Measurements from ENCODE around the gene ARHGAP6.

ARHGAP6 gene

GRCh38 chrX:11698702-11699101, 33.0 kb upstream of the ARHGAP6 start:
- no peak for TF ChIP-seq CTCF (IDR thresholded peaks at IDR 0.05; ENCODE audit: insufficient read depth, low read length, missing control alignments)
- no peak overlapping the region for H3K4me3 ChIP-seq (ENCODE audit: low read depth, low read length)

GRCh38 chrX:11688201-11688600, 22.5 kb upstream of the ARHGAP6 start:
- no peak for DNase-seq (ENCODE audit: low read depth, low spot score)
- no peak overlapping the region for H3K4me3 ChIP-seq (ENCODE audit: low read depth, low read length)
- no peak for TF ChIP-seq CTCF (IDR thresholded peaks at IDR 0.05; ENCODE audit: insufficient read depth, low read length, missing control alignments)
- ChIA-PET CTCF (interaction anchor here (1.3 kb wide), 1 partner anchor 23 kb away, joined by 5 read pairs; the partner anchor contains the start of gene ARHGAP6), POLR2A (no interaction called here)

More at GRCh38 chrX:11698702-11699101, 33.0 kb upstream of the ARHGAP6 start:
- ChIA-PET POLR2A (no interaction called here), CTCF (no interaction called here)
- DNase-seq (ENCODE audit: low read depth, low spot score): no peak

GRCh38 chrX:11687157-11687556, 21.4 kb upstream of the ARHGAP6 start:
- TF ChIP-seq CTCF (IDR thresholded peaks at IDR 0.05; ENCODE audit: insufficient read depth, low read length, missing control alignments): no peak
- ChIA-PET CTCF (no interaction called here), POLR2A (no interaction called here)
- no peak for DNase-seq (ENCODE audit: low read depth, low spot score)
- no peak overlapping the region for H3K4me3 ChIP-seq (ENCODE audit: low read depth, low read length)

GRCh38 chrX:11683057-11683456, 17.3 kb upstream of the ARHGAP6 start:
- no peak for TF ChIP-seq CTCF (IDR thresholded peaks at IDR 0.05; ENCODE audit: insufficient read depth, low read length, missing control alignments)
- no peak overlapping the region for H3K4me3 ChIP-seq (ENCODE audit: low read depth, low read length)
- ChIA-PET POLR2A (no interaction called here), CTCF (no interaction called here)
- DNase-seq (ENCODE audit: low read depth, low spot score): no peak

GRCh38 chrX:11678158-11678557, 12.4 kb upstream of the ARHGAP6 start:
- ChIA-PET CTCF (no interaction called here), POLR2A (no interaction called here)
- peak; percentile 24 for TF ChIP-seq CTCF (IDR thresholded peaks at IDR 0.05; ENCODE audit: insufficient read depth, low read length, missing control alignments)
- no peak for DNase-seq (ENCODE audit: low read depth, low spot score)
- H3K4me3 ChIP-seq (ENCODE audit: low read depth, low read length): no peak overlapping the region

- TF ChIP-seq CTCF (IDR thresholded peaks at IDR 0.05; ENCODE audit: insufficient read depth, low read length, missing control alignments): no peak
- H3K4me3 ChIP-seq (ENCODE audit: low read depth, low read length): no peak overlapping the region
- CTCF ChIA-PET: no interaction called here
- POLR2A ChIA-PET: no interaction called here
- no peak for DNase-seq (ENCODE audit: low read depth, low spot score)
These were observed 6.5 kb upstream of the ARHGAP6 start for GRCh38 chrX:11672213-11672612.
